ENCODE data around the gene BCL11B.

The BCL11B gene

GRCh38 chr14:99133636-99134515 lies 138.1 kb downstream of the BCL11B start:
- in situ Hi-C loops (cut with HindIII; ENCODE audit: low sequenced_read_pairs) = no loop called here
- no peak overlapping the region for H3K4me3 ChIP-seq (ENCODE audit: low read depth, low read length)
- no peak for DNase-seq (ENCODE audit: low read depth)
- TF ChIP-seq CTCF (IDR thresholded peaks at IDR 0.05; ENCODE audit: low read depth, low read length, missing control alignments) = no peak

DNA sequence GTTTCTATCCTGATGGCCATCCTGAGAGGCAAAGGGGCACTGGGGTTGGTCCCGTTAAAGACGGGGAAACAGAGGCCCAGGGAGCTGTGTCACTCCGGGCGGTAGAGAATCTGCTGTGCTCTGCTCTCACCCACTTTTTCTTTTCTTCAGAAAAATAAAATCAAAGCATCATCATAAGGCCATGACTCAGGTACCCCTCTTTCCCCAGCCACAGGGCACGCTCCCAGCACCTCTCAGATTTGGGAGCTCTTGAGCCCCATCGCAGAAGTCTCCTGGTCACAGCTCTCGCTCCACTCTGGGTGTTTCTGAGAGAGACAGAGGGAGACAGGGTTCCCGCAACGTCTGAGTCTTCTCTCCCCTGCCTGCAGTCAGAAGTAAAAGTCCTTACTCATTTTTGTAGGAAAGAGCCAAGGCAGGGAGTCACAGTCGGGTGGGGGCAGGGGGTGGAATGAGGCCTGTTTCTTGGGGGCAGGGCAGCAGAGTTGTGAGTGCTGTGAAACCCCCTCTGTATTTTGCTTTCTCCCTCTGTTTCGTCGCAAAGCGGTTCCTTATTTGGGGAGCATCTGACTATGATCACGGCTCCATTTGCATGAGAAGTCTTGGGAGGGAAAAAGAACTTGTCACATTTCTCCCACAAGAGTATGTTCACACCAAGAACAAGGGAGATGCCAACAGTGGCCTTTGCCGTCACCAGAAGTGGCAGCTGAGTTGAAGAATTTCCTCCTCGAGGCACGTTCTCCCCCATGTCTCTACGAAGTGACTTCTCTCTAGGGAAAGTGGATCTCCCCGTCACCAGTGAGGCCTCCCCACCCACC lies 139.0 kb downstream of the BCL11B start:
- TF ChIP-seq CTCF (IDR thresholded peaks at IDR 0.05; ENCODE audit: low read depth, low read length, missing control alignments) = no peak
- DNase-seq (ENCODE audit: low read depth) = no peak
- no peak overlapping the region for H3K4me3 ChIP-seq (ENCODE audit: low read depth, low read length)
- in situ Hi-C loops (cut with HindIII; ENCODE audit: low sequenced_read_pairs) = no loop called here

- in situ Hi-C loops (cut with HindIII; ENCODE audit: low sequenced_read_pairs) = no loop called here
- DNase-seq (ENCODE audit: low read depth) = no peak
- no peak for TF ChIP-seq CTCF (IDR thresholded peaks at IDR 0.05; ENCODE audit: low read depth, low read length, missing control alignments)
- no peak overlapping the region for H3K4me3 ChIP-seq (ENCODE audit: low read depth, low read length)
Measured at GRCh38 chr14:99131632-99132271, 140.2 kb downstream of the BCL11B start.

DNA sequence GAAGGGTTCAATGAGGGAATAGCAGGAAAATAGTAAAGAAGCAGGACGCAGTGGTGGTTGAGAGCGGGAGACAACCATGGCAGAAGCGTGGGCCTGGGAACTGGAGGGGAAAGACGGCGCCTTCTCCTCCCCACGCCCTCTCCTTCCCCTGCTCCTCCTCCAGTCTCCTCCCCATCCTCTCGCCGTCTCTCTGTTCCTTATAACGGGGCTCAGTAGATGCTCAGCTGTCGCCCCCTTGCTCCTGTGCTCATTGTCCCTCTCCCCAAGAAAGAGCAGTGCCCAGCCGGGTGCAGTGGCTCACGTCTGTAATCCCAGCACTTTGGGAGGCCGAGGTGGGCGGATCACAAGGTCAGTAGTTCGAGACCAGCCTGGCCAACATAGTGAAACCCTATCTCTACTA lies 142.0 kb downstream of the BCL11B start:
- DNase-seq (ENCODE audit: low read depth) = no peak
- in situ Hi-C loops (cut with HindIII; ENCODE audit: low sequenced_read_pairs) = no loop called here
- TF ChIP-seq CTCF (IDR thresholded peaks at IDR 0.05; ENCODE audit: low read depth, low read length, missing control alignments) = no peak
- H3K4me3 ChIP-seq (ENCODE audit: low read depth, low read length) = no peak overlapping the region

- H3K4me3 ChIP-seq (ENCODE audit: low read depth, low read length) = no peak overlapping the region
- no peak for DNase-seq (ENCODE audit: low read depth)
- TF ChIP-seq CTCF (IDR thresholded peaks at IDR 0.05; ENCODE audit: low read depth, low read length, missing control alignments) = no peak
- in situ Hi-C loops (cut with HindIII; ENCODE audit: low sequenced_read_pairs) = no loop called here
Measured at GRCh38 chr14:99129211-99129696, 142.7 kb downstream of the BCL11B start.

GRCh38 chr14:99128185-99128584 lies 143.8 kb downstream of the BCL11B start:
- DNase-seq (ENCODE audit: low read depth) = no peak
- in situ Hi-C loops (cut with HindIII; ENCODE audit: low sequenced_read_pairs) = no loop called here
- no peak overlapping the region for H3K4me3 ChIP-seq (ENCODE audit: low read depth, low read length)
- TF ChIP-seq CTCF (IDR thresholded peaks at IDR 0.05; ENCODE audit: low read depth, low read length, missing control alignments) = no peak
